GM21576 (cell line): ENCODE results near the gene NR2F1.

Experiments used
- ATAC-seq: cut with Tn5 transposase; IDR thresholded peaks from one replicate; pipeline ENCODE4 v1.9.1; 2021; ENCODE audit warnings: mild to moderate bottlenecking, moderate library complexity; ENCODE audit not compliant: unreplicated experiment

The NR2F1 gene

DNA sequence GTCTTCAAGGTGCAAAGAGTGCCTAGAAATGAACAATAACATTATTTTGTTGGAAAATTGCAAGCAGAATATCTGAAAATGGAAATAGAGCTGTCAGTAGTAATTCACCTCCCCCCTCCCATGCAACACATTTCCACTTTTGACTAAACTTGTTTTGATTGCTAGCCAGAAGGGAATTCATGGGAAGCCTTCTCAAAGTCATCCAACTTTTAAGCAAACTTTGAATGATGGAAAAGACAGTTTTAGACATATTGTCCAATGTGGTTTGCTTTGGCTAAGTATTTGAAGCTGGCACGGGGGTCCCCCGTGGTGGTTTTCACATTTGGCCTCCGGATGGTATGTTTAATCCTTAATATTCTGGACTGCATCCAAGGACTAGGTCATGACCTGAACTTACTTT lies 7.5 kb downstream of the NR2F1 start:
- no peak for ATAC-seq

- ATAC-seq = no peak
These were observed 8.4 kb downstream of the NR2F1 start for GRCh38 chr5:93591323-93591945.

GRCh38 chr5:93592883-93593282 lies 9.9 kb downstream of the NR2F1 start:
- ATAC-seq = no peak

GRCh38 chr5:93593476-93594131 lies 10.6 kb downstream of the NR2F1 start:
- ATAC-seq = no peak

GRCh38 chr5:93594591-93595419 lies 11.8 kb downstream of the NR2F1 start:
- no peak for ATAC-seq

- no peak for ATAC-seq
These were observed 12.6 kb downstream of the NR2F1 start for GRCh38 chr5:93595420-93596147.

- no peak for ATAC-seq
These were observed 13.3 kb downstream of the NR2F1 start for GRCh38 chr5:93596310-93596675.

DNA sequence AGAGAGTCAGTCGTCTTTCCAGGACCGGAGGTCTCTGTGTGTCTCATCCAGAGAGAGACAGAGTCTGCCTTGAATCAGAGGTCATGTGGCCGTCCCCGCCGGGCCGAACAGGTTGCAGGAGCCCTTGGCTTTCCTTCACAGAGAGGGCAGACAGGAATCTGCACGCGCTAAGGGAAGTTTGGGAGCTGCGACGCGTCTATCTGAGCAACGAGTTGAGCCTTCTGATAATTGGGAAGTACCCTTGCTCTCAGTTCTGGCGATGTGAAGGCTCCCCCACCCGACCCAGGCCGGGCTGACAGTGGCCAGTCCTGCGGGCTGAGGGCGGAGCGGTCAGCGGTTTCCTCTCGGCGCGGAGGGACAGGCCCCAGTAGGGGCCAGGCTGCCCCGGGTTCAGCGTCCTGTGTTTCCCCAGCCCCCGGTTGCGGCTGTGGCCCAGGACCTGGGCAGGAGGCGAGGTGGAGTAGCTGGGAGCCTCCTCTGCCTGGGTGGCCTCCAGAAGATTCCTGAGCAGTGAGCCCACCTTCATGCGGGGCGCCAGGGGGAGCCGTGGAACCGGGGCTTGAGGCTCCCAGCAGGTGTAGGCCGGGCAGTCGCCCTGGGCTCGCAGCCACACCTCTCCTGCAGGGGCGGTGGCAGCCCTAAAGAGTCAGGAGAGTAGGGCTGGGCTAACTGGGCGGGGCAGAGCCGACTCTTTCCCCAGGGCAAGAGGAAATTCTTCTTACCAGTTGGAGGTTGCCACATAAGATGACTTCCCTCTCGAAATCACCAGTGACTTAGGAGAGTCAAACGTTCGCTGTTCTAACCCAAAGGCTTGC lies 13.9 kb downstream of the NR2F1 start:
- ATAC-seq = no peak

GRCh38 chr5:93598091-93599000 lies 15.3 kb downstream of the NR2F1 start:
- no peak for ATAC-seq

DNA sequence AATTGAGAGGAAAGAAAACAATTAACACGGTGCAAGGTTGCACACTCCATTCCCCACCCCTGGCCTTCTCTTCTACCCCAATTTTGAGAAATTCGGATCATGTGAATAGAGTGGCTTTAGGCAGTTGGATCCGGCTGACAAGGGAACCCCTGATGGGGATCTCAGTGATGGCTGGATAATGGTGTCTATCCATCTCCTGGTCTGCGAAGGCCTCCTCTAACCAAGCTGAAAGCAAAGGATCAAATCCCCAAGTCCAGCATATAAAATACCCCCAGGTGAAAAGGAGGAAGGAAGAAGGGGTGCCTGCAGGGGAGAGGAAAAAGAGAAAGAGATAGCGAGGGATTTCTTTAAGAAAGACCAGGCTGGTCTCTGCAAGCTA lies 16.0 kb downstream of the NR2F1 start:
- ATAC-seq = no peak

DNA sequence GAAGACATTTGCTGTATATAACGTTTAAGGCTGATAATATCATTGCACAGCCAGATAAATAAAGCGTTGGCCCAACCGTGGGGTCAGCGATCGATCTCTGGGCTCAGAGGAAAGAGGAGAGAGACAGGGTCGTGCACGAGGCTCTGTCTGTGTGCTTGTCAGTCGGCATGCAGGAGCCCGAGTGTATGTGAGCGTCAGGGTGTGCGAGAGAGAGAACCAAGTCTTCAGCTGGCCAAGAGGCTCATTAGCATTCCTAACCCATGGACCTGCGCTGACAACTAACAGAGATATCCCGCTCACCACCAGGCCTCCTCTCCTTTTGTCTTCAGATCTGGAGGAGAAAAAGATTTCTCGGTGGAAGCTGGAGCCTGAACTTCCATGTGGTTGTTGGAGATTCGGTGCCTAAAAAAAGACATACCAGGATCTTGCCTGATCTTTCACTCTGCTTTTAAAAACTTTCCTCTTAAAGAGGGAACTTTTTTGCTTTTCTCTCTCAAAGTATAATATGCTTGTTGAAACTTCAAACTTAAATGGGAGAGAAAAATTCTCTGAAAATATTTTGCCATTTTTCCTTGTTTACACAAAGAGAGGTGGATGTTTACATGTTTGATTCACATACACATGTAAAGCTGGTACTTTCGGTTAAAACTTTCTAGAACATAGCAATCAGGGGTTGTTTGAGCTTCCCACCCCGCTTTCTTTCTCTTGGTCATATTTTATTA lies 16.5 kb downstream of the NR2F1 start:
- ATAC-seq = no peak

GRCh38 chr5:93600409-93601070 lies 17.5 kb downstream of the NR2F1 start:
- no peak for ATAC-seq

DNA sequence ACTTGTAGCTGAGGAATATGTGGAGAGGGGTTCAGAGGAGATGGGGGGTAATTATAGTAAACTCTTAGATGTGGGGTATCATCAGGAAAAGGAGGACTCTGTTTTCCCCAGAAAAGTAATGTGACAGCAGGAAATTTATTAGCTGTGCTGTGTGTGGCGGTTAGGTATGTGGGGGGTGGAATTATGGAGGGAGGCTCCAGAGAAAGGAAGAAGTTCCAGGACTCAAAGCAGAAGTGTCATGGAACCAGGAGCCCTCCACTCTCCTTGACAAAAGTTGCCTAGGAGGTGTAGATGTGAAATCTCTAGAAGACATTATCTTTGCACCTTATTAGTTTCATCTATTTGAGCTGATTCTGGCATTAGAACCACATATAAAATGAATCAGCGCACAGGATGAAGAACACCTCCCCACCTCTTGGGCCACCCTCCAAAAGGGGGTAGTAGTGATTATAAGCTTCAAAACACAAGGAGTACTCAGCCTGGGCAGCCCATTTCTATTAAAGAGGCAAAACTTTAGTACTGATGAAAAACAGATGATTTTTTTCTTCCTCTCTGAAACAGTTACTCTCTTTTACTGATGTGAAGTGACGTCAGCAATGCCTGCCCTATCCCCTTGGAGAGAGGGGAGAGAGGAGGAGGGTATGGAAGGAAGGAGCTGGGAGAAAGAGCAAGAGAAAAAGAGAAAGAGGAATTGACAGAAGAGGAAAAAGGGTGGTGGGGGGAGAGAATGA lies 18.2 kb downstream of the NR2F1 start:
- no peak for ATAC-seq

DNA sequence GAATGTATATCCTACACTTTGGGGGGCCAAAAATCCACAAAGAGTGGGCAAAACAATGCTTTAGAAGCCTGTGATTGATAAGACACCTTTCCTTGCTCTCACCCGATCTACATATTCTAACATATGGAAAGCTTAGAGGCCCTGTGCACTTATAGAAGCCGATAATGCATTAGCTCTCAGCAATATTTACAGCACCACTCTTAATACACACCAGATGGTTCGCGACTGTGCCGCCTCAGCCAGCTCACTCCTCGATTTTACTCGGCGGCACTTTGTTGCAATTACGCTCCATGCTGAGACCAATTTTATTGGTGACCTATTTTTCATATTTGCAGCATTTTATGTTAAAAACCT lies 18.8 kb downstream of the NR2F1 start:
- ATAC-seq = no peak

GRCh38 chr5:93602241-93603077 lies 19.4 kb downstream of the NR2F1 start:
- ATAC-seq = no peak

GRCh38 chr5:93603078-93603792 lies 20.2 kb downstream of the NR2F1 start:
- no peak for ATAC-seq
